Liver (tissue), 9 donors: Measurements from ENCODE around the gene GPR42. TPM values are rescaled to one million over a fixed set of nuclear protein-coding genes. Genes with fewer than 3 reads are reported as not detected.

ENCODE experiments used
- DNase-seq: peaks from one replicate; pipeline ENCODE4 v3.0.0-alpha.2; 2017; ENCODE audit warnings: low spot score
- H3K27ac ChIP-seq, 2 donors: one replicate each; pipeline ENCODE4 v1.7.0; 2013; ENCODE audit warnings: inconsistent platforms in 2 of 2, low read length in 2 of 2, control low read depth in 1 of 2, low read depth in 1 of 2, mild to moderate bottlenecking in 1 of 2
- H3K27me3 ChIP-seq, 4 donors: one replicate each; pipeline versions ENCODE4 v1.6.1 to v1.7.0; 2013; ENCODE audit warnings: low read length in 3 of 4, inconsistent platforms in 1 of 4, mild to moderate bottlenecking in 1 of 4, moderate library complexity in 1 of 4; ENCODE audit not compliant: control insufficient read depth in 4 of 4, insufficient read depth in 4 of 4
- H3K36me3 ChIP-seq, 4 donors: one replicate each; pipeline versions ENCODE4 v1.6.1 to v1.7.0; 2013; ENCODE audit warnings: low read length in 3 of 4, mild to moderate bottlenecking in 3 of 4, low read depth in 1 of 4, moderate library complexity in 1 of 4; ENCODE audit not compliant: control insufficient read depth in 4 of 4, insufficient read depth in 3 of 4
- H3K4me1 ChIP-seq, 4 donors: one replicate each; pipeline versions ENCODE4 v1.6.1 to v1.7.0; 2013; ENCODE audit warnings: low read length in 3 of 4, mild to moderate bottlenecking in 3 of 4, moderate library complexity in 1 of 4; ENCODE audit not compliant: control insufficient read depth in 4 of 4, insufficient read depth in 4 of 4
- H3K4me3 ChIP-seq, 3 donors: one replicate each; pipeline versions ENCODE4 v1.6.1 to v1.7.0; 2013; ENCODE audit warnings: low read length in 3 of 3, control low read depth in 1 of 3, low read depth in 1 of 3, mild to moderate bottlenecking in 1 of 3
- H3K9ac ChIP-seq, 2 donors: one replicate each; pipeline ENCODE4 v1.7.0; 2013; ENCODE audit warnings: low read length in 2 of 2, mild to moderate bottlenecking in 2 of 2, moderate library complexity in 2 of 2, control low read depth in 1 of 2, low read depth in 1 of 2
- H3K9me3 ChIP-seq, 4 donors: one replicate each; pipeline versions ENCODE4 v1.6.1 to v1.7.0; 2013; ENCODE audit warnings: low read length in 3 of 4; ENCODE audit not compliant: control insufficient read depth in 4 of 4
- EGR1 ChIP-seq, 2 donors: IDR thresholded peaks; 2 replicates each; pipeline ENCODE4 v1.6.1; 2016 to 2018; ENCODE audit warnings: antibody characterized with exemption in 2 of 2, low read depth in 2 of 2
- FOXA1 ChIP-seq: IDR thresholded peaks from 2 replicates; pipeline ENCODE4 v1.6.1; 2016; ENCODE audit warnings: antibody characterized with exemption
- FOXA2 ChIP-seq: IDR thresholded peaks from 2 replicates; pipeline ENCODE4 v1.6.1; 2016; ENCODE audit warnings: antibody characterized with exemption
- GABPA ChIP-seq, 2 donors: IDR thresholded peaks in 1 of 2; conservative IDR thresholded peaks in 1 of 2; 2 replicates each; pipeline ENCODE4 v1.6.1; 2016; ENCODE audit warnings: antibody characterized with exemption in 2 of 2, mild to moderate bottlenecking in 1 of 2, moderate library complexity in 1 of 2
- HNF4A ChIP-seq, 2 donors: conservative IDR thresholded peaks; 2 replicates each; pipeline ENCODE4 v1.6.1; 2016; ENCODE audit warnings: antibody characterized with exemption in 2 of 2, mild to moderate bottlenecking in 2 of 2
- HNF4G ChIP-seq: IDR thresholded peaks from 2 replicates; pipeline ENCODE4 v1.6.1; 2016; ENCODE audit warnings: antibody characterized with exemption
- JUND ChIP-seq, 2 donors: IDR thresholded peaks; 2 replicates each; pipeline ENCODE4 v1.6.1; 2016; ENCODE audit warnings: antibody characterized with exemption in 2 of 2
- NR2F2 ChIP-seq: IDR thresholded peaks from 2 replicates; pipeline ENCODE4 v1.6.1; 2016; ENCODE audit warnings: antibody characterized with exemption
- RAD21 ChIP-seq, 2 donors: IDR thresholded peaks; 2 replicates each; pipeline ENCODE4 v1.6.1; 2016; ENCODE audit warnings: antibody characterized with exemption in 2 of 2, mild to moderate bottlenecking in 2 of 2
- RXRA ChIP-seq, 2 donors: IDR thresholded peaks; 2 replicates each; pipeline ENCODE4 v1.6.1; 2017 to 2018; ENCODE audit warnings: antibody characterized with exemption in 2 of 2, mild to moderate bottlenecking in 1 of 2
- SP1 ChIP-seq: IDR thresholded peaks from 2 replicates; pipeline ENCODE4 v1.6.1; 2018; ENCODE audit warnings: antibody characterized with exemption, mild to moderate bottlenecking
- TAF1 ChIP-seq: conservative IDR thresholded peaks from 2 replicates; pipeline ENCODE4 v1.6.1; 2016; ENCODE audit warnings: antibody characterized with exemption, mild to moderate bottlenecking
- YY1 ChIP-seq: IDR thresholded peaks from 2 replicates; pipeline ENCODE4 v1.6.1; 2016; ENCODE audit warnings: antibody characterized with exemption, mild to moderate bottlenecking
- WGBS: extraction: QIAGEN DNeasy Blood & Tissue Kit; methylation state at CpG from one replicate; pipeline ENCODE4 v1.1.7; 2013; 5-methylcytosine and 5-hydroxymethylcytosine counted together
- polyA plus RNA-seq, 2 donors: library from polyadenylated mRNA; stranded (reverse) in 1 of 2; unstranded in 1 of 2; fragments of 200-250 nt in 1 of 2; fragments of >200 nt in 1 of 2; fragmentation: Nextera tagmentation in 1 of 2; extraction: Ambion mirVana in 1 of 2; gene quantifications; one replicate each; pipeline versions ENCODE4 v1.2.1 to v1.2.3, GENCODE V29; 2013 to 2015
- total RNA-seq, 2 donors: library from RNA; depleted of rRNA; stranded (reverse); fragments of >200 nt; gene quantifications; one replicate each; pipeline ENCODE4 v1.2.3, GENCODE V29; 2014
- TF ChIP-seq, protein P1 (sequence below): IDR thresholded peaks from 2 replicates; pipeline ENCODE4 v1.6.1; 2016; ENCODE audit warnings: antibody characterized with exemption
- TF ChIP-seq, protein P2 (sequence below): IDR thresholded peaks from 2 replicates; pipeline ENCODE4 v1.6.1; 2016; ENCODE audit warnings: antibody characterized with exemption
- TF ChIP-seq, protein P3 (sequence below): IDR thresholded peaks from 2 replicates; pipeline ENCODE4 v1.6.1; 2016; ENCODE audit warnings: antibody characterized with exemption, mild to moderate bottlenecking
- TF ChIP-seq, protein P4 (sequence below): IDR thresholded peaks from 2 replicates; pipeline ENCODE4 v1.6.1; 2016; ENCODE audit warnings: antibody characterized with exemption
- TF ChIP-seq, protein P5 (sequence below): fragments of 150-350 bp; IDR thresholded peaks from 2 replicates; pipeline ENCODE4 v1.5.1; 2017; ENCODE audit warnings: improper control_type of control experiment, low read depth, low read length; ENCODE audit not compliant: missing input control
- donor health status: healthy.
- donor health status: healthy.
- donor health status: healthy.
- donor health status: healthy.
- donor health status: healthy.

GPR42 gene
- total and polyA plus RNA-seq, 4 donors: not detected

DNA sequence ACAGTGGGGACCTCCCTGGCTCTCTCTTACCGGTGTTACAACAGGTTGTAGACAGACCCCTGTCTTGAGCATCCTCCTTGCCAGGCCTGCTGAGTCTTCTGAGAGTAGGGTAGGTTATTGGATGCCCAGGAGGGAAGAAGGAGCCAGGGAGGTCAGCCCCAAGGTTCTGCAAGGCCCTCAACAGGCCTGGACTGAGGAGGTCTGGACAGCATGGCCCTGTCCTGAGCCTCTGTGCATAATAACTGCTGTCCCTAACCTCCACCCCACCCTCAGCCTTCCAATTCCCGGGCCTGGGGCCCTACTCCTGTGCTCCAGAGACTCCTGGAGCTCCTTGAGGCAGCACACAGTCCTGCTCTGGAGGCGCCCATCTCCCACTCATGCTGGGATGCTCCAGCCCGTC, 41.5 kb upstream of the GPR42 start (continued):
- TF ChIP-seq, protein P1, sequence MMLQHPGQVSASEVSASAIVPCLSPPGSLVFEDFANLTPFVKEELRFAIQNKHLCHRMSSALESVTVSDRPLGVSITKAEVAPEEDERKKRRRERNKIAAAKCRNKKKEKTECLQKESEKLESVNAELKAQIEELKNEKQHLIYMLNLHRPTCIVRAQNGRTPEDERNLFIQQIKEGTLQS: no peak
- TF ChIP-seq TAF1 (no peak), RAD21 (IDR thresholded peaks at IDR 0.05) (no peak)
- TF ChIP-seq, protein P2, sequence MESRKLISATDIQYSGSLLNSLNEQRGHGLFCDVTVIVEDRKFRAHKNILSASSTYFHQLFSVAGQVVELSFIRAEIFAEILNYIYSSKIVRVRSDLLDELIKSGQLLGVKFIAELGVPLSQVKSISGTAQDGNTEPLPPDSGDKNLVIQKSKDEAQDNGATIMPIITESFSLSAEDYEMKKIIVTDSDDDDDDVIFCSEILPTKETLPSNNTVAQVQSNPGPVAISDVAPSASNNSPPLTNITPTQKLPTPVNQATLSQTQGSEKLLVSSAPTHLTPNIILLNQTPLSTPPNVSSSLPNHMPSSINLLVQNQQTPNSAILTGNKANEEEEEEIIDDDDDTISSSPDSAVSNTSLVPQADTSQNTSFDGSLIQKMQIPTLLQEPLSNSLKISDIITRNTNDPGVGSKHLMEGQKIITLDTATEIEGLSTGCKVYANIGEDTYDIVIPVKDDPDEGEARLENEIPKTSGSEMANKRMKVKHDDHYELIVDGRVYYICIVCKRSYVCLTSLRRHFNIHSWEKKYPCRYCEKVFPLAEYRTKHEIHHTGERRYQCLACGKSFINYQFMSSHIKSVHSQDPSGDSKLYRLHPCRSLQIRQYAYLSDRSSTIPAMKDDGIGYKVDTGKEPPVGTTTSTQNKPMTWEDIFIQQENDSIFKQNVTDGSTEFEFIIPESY: no peak

DNA sequence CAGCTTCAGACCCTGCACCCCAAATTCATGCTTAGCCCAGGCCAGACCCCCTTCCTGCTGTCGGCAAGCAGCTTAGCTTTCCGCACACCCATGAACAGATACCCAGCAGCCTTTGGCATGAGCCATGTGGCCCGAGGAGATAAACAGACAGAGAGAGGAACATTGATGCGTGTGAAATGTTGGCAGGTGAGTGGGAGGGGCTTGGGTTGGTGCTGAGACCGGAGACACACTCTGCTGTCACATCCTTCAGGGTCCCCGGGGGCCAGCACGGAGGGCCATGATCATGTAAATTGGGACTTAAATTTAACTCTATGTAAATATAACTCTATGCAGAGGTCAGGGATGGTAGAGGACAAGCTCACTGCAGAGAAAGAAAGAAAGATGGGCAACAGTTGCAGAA, 40.4 kb upstream of the GPR42 start:
- Histone ChIP-seq H3K27me3 (no peaks in the 10 kb centered on the region), H3K4me1 (no peaks in the 10 kb centered on the region), H3K9me3 (no peaks in the 10 kb centered on the region), H3K27ac (no peak overlapping the region), H3K9ac (peak overlapping the region in 1 of 2 donors; percentile 12), H3K4me3 (no peak overlapping the region), H3K36me3 (no peaks in the 10 kb centered on the region)
- DNase-seq: no peak
- WGBS: 82% methylated on average over 7 of the region's 7 CpGs
- no peak for TF ChIP-seq GABPA (IDR thresholded peaks at IDR 0.05 in 1 of 2, conservative IDR thresholded peaks at IDR 0.05 in 1 of 2)
- no peak for TF ChIP-seq RXRA (IDR thresholded peaks at IDR 0.05)
- no peak for TF ChIP-seq SP1

DNA sequence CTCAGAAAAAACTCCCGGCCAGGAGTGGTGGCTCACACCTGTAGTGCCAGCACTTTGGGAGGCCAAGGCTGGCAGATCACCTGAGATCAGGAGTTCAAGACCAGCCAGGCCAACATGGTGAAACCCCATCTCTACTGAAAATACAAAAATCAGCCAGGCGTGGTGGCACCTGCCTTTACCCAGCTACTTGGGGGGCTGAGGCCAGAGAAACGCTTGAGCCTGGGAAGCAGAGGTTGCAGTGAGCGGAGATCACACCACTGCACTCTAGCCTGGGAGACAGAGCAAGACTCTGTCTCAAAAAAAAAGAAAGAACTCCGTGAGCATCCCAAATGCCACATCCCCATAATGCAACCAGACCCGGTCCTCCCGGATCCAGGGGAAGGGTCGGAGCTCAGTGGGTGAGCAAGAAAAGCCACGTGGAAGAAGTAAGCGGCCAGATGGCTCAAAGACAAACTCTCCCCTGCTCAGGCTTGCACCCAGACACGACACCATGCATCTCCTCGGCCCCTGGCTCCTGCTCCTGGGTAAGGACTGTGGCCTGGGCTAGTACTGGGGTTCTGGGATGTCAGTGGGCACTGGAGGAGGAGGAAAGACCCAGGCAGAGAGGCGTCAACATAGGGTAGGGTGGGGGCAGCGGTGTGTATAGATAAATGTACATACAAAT, 39.2 kb upstream of the GPR42 start:
- H3K36me3 ChIP-seq: no peaks in the 10 kb centered on the region
- H3K4me1 ChIP-seq: no peaks in the 10 kb centered on the region
- no peak overlapping the region for H3K4me3 ChIP-seq
- no peak for DNase-seq
- H3K27ac ChIP-seq: no peak overlapping the region
- H3K9ac ChIP-seq: no peak overlapping the region
- TF ChIP-seq TAF1: no peak
- TF ChIP-seq, protein P1: no peak
- TF ChIP-seq GABPA (IDR thresholded peaks at IDR 0.05 in 1 of 2, conservative IDR thresholded peaks at IDR 0.05 in 1 of 2): no peak
- TF ChIP-seq, protein P3, sequence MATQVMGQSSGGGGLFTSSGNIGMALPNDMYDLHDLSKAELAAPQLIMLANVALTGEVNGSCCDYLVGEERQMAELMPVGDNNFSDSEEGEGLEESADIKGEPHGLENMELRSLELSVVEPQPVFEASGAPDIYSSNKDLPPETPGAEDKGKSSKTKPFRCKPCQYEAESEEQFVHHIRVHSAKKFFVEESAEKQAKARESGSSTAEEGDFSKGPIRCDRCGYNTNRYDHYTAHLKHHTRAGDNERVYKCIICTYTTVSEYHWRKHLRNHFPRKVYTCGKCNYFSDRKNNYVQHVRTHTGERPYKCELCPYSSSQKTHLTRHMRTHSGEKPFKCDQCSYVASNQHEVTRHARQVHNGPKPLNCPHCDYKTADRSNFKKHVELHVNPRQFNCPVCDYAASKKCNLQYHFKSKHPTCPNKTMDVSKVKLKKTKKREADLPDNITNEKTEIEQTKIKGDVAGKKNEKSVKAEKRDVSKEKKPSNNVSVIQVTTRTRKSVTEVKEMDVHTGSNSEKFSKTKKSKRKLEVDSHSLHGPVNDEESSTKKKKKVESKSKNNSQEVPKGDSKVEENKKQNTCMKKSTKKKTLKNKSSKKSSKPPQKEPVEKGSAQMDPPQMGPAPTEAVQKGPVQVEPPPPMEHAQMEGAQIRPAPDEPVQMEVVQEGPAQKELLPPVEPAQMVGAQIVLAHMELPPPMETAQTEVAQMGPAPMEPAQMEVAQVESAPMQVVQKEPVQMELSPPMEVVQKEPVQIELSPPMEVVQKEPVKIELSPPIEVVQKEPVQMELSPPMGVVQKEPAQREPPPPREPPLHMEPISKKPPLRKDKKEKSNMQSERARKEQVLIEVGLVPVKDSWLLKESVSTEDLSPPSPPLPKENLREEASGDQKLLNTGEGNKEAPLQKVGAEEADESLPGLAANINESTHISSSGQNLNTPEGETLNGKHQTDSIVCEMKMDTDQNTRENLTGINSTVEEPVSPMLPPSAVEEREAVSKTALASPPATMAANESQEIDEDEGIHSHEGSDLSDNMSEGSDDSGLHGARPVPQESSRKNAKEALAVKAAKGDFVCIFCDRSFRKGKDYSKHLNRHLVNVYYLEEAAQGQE: no peak
- TF ChIP-seq, protein P4, sequence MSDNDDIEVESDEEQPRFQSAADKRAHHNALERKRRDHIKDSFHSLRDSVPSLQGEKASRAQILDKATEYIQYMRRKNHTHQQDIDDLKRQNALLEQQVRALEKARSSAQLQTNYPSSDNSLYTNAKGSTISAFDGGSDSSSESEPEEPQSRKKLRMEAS: no peak
- TF ChIP-seq YY1: no peak
- no peak for TF ChIP-seq JUND (IDR thresholded peaks at IDR 0.05)
- TF ChIP-seq EGR1 (IDR thresholded peaks at IDR 0.05; ENCODE audit: low read depth in 2 of 2): no peak
- TF ChIP-seq, protein P5, sequence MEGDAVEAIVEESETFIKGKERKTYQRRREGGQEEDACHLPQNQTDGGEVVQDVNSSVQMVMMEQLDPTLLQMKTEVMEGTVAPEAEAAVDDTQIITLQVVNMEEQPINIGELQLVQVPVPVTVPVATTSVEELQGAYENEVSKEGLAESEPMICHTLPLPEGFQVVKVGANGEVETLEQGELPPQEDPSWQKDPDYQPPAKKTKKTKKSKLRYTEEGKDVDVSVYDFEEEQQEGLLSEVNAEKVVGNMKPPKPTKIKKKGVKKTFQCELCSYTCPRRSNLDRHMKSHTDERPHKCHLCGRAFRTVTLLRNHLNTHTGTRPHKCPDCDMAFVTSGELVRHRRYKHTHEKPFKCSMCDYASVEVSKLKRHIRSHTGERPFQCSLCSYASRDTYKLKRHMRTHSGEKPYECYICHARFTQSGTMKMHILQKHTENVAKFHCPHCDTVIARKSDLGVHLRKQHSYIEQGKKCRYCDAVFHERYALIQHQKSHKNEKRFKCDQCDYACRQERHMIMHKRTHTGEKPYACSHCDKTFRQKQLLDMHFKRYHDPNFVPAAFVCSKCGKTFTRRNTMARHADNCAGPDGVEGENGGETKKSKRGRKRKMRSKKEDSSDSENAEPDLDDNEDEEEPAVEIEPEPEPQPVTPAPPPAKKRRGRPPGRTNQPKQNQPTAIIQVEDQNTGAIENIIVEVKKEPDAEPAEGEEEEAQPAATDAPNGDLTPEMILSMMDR: no peak
- no peak for TF ChIP-seq RXRA (IDR thresholded peaks at IDR 0.05)
- TF ChIP-seq HNF4G: no peak
- no peak for TF ChIP-seq SP1
- no peak for TF ChIP-seq HNF4A (conservative IDR thresholded peaks at IDR 0.05)
- no peak for TF ChIP-seq RAD21 (IDR thresholded peaks at IDR 0.05)
- no peak for TF ChIP-seq FOXA2
- no peak for TF ChIP-seq NR2F2
- no peak for TF ChIP-seq FOXA1
- no peaks in the 10 kb centered on the region for H3K9me3 ChIP-seq
- 94% methylated on average over 14 of the region's 14 CpGs for WGBS
- H3K27me3 ChIP-seq: no peaks in the 10 kb centered on the region
